Keratinocyte (primary cell): ENCODE results near the gene ARVCF. TPM values are rescaled to one million over a fixed set of nuclear protein-coding genes. Genes with fewer than 3 reads are reported as not detected.

ENCODE experiments used
- DNase-seq: peaks from one replicate; pipeline ENCODE4 v3.0.0-alpha.2; 2011; ENCODE audit warnings: low read depth, missing footprints, low spot score
- FAIRE-seq: peaks from 2 replicates; lab custom pipeline; 2011; peaks lifted over from hg19 to GRCh38; lab: Jason Lieb, UNC
- H2AFZ ChIP-seq: 2 replicates; pipeline ENCODE4 v1.6.0; 2012; ENCODE audit warnings: low read length, control low read depth, inconsistent platforms; ENCODE audit not compliant: control insufficient read depth
- H3K27ac ChIP-seq: 2 replicates; pipeline ENCODE4 v1.5.1; 2011; ENCODE audit warnings: low read length; ENCODE audit not compliant: control insufficient read depth, insufficient read depth
- H3K27me3 ChIP-seq: 3 replicates; pipeline ENCODE4 v1.6.0; 2011; ENCODE audit warnings: low read length; ENCODE audit not compliant: control insufficient read depth, insufficient read depth; ENCODE audit errors: extremely low read depth
- H3K36me3 ChIP-seq, 2 experiments: 2 replicates in 1 of 2; 3 replicates in 1 of 2; pipeline ENCODE4 v1.5.1; 2011; ENCODE audit warnings: low read length in 2 of 2, mild to moderate bottlenecking in 1 of 2; ENCODE audit not compliant: control insufficient read depth in 2 of 2, insufficient read depth in 2 of 2; ENCODE audit errors: extremely low read depth in 1 of 2
- H3K4me1 ChIP-seq: 3 replicates; pipeline ENCODE4 v1.5.1; 2011; ENCODE audit warnings: low read length; ENCODE audit not compliant: control insufficient read depth, insufficient read depth; ENCODE audit errors: extremely low read depth
- H3K4me2 ChIP-seq: 3 replicates; pipeline ENCODE4 v1.6.0; 2011; ENCODE audit warnings: low read depth, low read length; ENCODE audit not compliant: control insufficient read depth, insufficient read depth; ENCODE audit errors: extremely low read depth
- H3K4me3 ChIP-seq, 3 experiments: fragments of 200-600 bp in 1 of 3; sonication (generic) in 1 of 3; 2 replicates in 2 of 3; 3 replicates in 1 of 3; pipeline ENCODE4 v1.5.1; 2011 to 2016; ENCODE audit warnings: low read length in 3 of 3, mild to moderate bottlenecking in 3 of 3, control low read depth in 2 of 3, inconsistent platforms in 1 of 3, low read depth in 1 of 3, mixed read lengths in 1 of 3, mixed run types in 1 of 3, moderate library complexity in 1 of 3; ENCODE audit not compliant: control insufficient read depth in 2 of 3, insufficient read depth in 2 of 3; ENCODE audit errors: extremely low read depth in 1 of 3
- H3K79me2 ChIP-seq: 2 replicates; pipeline ENCODE4 v1.6.0; 2012; ENCODE audit warnings: low read length; ENCODE audit not compliant: control insufficient read depth, insufficient read depth
- H3K9ac ChIP-seq: 3 replicates; pipeline ENCODE4 v1.6.0; 2011; ENCODE audit warnings: low read length; ENCODE audit not compliant: control insufficient read depth, insufficient read depth; ENCODE audit errors: extremely low read depth
- H3K9me1 ChIP-seq: 3 replicates; pipeline ENCODE4 v1.6.0; 2011; ENCODE audit warnings: low read length; ENCODE audit not compliant: control insufficient read depth, insufficient read depth; ENCODE audit errors: extremely low read depth
- H3K9me3 ChIP-seq: 2 replicates; pipeline ENCODE4 v1.5.1; 2012; ENCODE audit warnings: low read depth, low read length; ENCODE audit not compliant: control insufficient read depth
- H4K20me1 ChIP-seq: 3 replicates; pipeline ENCODE4 v1.6.0; 2011; ENCODE audit warnings: low read length; ENCODE audit not compliant: control insufficient read depth, insufficient read depth; ENCODE audit errors: extremely low read depth
- EZH2 ChIP-seq: IDR thresholded peaks from one replicate; pipeline ENCODE4 v1.6.1; 2012; ENCODE audit warnings: inconsistent platforms, mild to moderate bottlenecking, low read length, moderate library complexity
- dilution Hi-C: fragments of 300-500 bp; cut with MboI; formaldehyde crosslinking; loops from one replicate; pipeline ENCODE4 v1.7.0; 2020; ENCODE audit warnings: low sequenced_read_pairs; ENCODE audit not compliant: extremely low pct_ligation_motif_present
- polyA plus RNA-seq, 5 experiments: library from polyadenylated mRNA; depleted of rRNA in 3 of 5; stranded (reverse) in 3 of 5; stranded (forward) in 1 of 5; unstranded in 1 of 5; fragments of >200 nt; gene quantifications; 1 replicate in 1 of 5; 2 replicates in 3 of 5; 3 replicates in 1 of 5; pipeline versions ENCODE4 v1.2.1 to v1.2.3, GENCODE V29; 2011 to 2012; ENCODE audit warnings: missing spikeins in 2 of 5, low read depth in 1 of 5, low replicate concordance in 1 of 5
- TF ChIP-seq, protein P1 (sequence below), 3 experiments: IDR thresholded peaks in 1 of 3; conservative IDR thresholded peaks in 1 of 3; optimal IDR thresholded peaks in 1 of 3; 2 replicates in 2 of 3; 3 replicates in 1 of 3; pipeline versions ENCODE3 to v1.5.1; 2011; ENCODE audit warnings: low read length in 3 of 3, mild to moderate bottlenecking in 3 of 3, moderate library complexity in 2 of 3, control low read depth in 1 of 3, inconsistent platforms in 1 of 3; ENCODE audit not compliant: insufficient read depth in 2 of 3; ENCODE audit errors: extremely low read depth in 1 of 3

ARVCF gene
- polyA plus RNA-seq, 1 donor (not counting 4 experiments of a cell fraction or from before 2014, with no cell fraction given), result 5.7 TPM

GRCh38 chr22:19974935-19975706 lies 41.5 kb downstream of the ARVCF start:
- Histone ChIP-seq H3K4me1 (peaks cover 18% of the 10 kb centered on the region), H3K4me2 (no peak overlapping the region), H3K9ac (no peak overlapping the region), H3K27ac (no peak overlapping the region), H4K20me1 (peaks cover 5% of the 10 kb centered on the region), H3K27me3 (no peaks in the 10 kb centered on the region), H2AFZ (no peak overlapping the region), H3K79me2 (no peaks in the 10 kb centered on the region), H3K9me3 (no peaks in the 10 kb centered on the region), H3K4me3 (no peak overlapping the region), H3K9me1 (peaks cover 3% of the 10 kb centered on the region), H3K36me3 (peaks cover 8 to 9% of the 10 kb centered on the region in 2 experiments)
- peak; percentile 63 for FAIRE-seq
- dilution Hi-C loops, result no loop called here
- DNase-seq, result no peak
- TF ChIP-seq, protein P1, sequence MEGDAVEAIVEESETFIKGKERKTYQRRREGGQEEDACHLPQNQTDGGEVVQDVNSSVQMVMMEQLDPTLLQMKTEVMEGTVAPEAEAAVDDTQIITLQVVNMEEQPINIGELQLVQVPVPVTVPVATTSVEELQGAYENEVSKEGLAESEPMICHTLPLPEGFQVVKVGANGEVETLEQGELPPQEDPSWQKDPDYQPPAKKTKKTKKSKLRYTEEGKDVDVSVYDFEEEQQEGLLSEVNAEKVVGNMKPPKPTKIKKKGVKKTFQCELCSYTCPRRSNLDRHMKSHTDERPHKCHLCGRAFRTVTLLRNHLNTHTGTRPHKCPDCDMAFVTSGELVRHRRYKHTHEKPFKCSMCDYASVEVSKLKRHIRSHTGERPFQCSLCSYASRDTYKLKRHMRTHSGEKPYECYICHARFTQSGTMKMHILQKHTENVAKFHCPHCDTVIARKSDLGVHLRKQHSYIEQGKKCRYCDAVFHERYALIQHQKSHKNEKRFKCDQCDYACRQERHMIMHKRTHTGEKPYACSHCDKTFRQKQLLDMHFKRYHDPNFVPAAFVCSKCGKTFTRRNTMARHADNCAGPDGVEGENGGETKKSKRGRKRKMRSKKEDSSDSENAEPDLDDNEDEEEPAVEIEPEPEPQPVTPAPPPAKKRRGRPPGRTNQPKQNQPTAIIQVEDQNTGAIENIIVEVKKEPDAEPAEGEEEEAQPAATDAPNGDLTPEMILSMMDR (optimal IDR thresholded peaks at IDR 0.05 in 1 of 3, IDR thresholded peaks at IDR 0.05 in 1 of 3, conservative IDR thresholded peaks at IDR 0.05 in 1 of 3; ENCODE audit: extremely low read depth in 1 of 3, insufficient read depth in 2 of 3, low read length in 3 of 3), result no peak
- no peak for TF ChIP-seq EZH2

DNA sequence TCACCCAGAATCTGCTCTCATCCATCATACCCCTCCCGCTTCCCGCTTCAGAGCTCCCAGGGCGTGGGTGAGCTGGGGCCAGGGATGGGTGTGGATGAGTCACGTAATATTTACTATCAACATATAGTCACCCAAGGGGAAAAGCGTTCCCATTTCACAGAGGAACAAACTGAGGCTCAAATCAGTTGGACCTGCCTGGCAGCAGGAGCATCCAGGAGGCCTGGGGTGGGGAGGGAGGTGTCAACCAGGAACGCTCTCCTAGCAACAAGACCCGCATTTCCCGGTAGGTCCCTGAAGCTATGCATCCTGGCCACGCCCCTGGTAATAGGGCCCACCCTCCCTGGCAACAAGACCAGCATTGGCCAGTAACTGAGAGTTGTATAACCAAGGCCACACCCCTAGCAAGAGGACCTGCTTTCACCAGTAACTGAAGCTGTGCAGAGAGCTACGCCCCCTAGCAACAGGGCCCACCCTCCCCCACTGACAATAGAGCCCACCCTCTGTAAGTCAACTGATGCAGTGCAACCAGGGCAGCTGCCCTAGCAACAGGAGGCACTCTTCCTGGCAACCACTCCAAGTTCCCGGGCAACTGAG lies 42.3 kb downstream of the ARVCF start:
- Histone ChIP-seq H3K4me1 (peaks cover 18% of the 10 kb centered on the region), H3K9ac (no peak overlapping the region), H3K9me1 (peaks cover 3% of the 10 kb centered on the region), H3K36me3 (peaks cover 8 to 11% of the 10 kb centered on the region in 2 experiments), H3K4me2 (no peak overlapping the region), H3K9me3 (no peaks in the 10 kb centered on the region), H3K27ac (no peak overlapping the region), H3K4me3 (no peak overlapping the region), H3K27me3 (no peaks in the 10 kb centered on the region), H3K79me2 (no peaks in the 10 kb centered on the region), H2AFZ (no peak overlapping the region), H4K20me1 (peaks cover 5% of the 10 kb centered on the region)
- dilution Hi-C loops, result no loop called here
- DNase-seq, result no peak
- FAIRE-seq, result no peak
- no peak for TF ChIP-seq EZH2
- TF ChIP-seq, protein P1 (optimal IDR thresholded peaks at IDR 0.05 in 1 of 3, IDR thresholded peaks at IDR 0.05 in 1 of 3, conservative IDR thresholded peaks at IDR 0.05 in 1 of 3; ENCODE audit: extremely low read depth in 1 of 3, insufficient read depth in 2 of 3, low read length in 3 of 3), result no peak
